DOHH2 (cell line): ENCODE data around the gene HPCAL4.

Source experiments
- H3F3A ChIP-seq: fragments of 200-600 bp; sonication (generic), shearing (Covaris generic); 2 replicates; pipeline ENCODE4 v1.6.0; 2016; ENCODE audit warnings: antibody characterized with exemption, mild to moderate bottlenecking; ENCODE audit not compliant: control insufficient read depth, insufficient read depth
- H3K27ac ChIP-seq: fragments of 200-600 bp; sonication (generic); 2 replicates; pipeline ENCODE4 v1.5.1; 2014; ENCODE audit warnings: low read depth, mild to moderate bottlenecking, low read length, moderate library complexity
- H3K27me3 ChIP-seq: fragments of 200-600 bp; sonication (generic); 2 replicates; pipeline ENCODE4 v1.6.1; 2014; ENCODE audit warnings: mild to moderate bottlenecking, low read length, mixed read lengths; ENCODE audit not compliant: control insufficient read depth
- H3K36me3 ChIP-seq: fragments of 200-600 bp; sonication (generic); 2 replicates; pipeline ENCODE4 v1.6.1; 2014; ENCODE audit warnings: mild to moderate bottlenecking, low read length, moderate library complexity, mixed read lengths; ENCODE audit not compliant: control insufficient read depth
- H3K4me1 ChIP-seq: fragments of 200-600 bp; sonication (generic); 2 replicates; pipeline ENCODE4 v1.6.1; 2014; ENCODE audit warnings: mild to moderate bottlenecking, low read length, mixed read lengths; ENCODE audit not compliant: control insufficient read depth
- H3K4me2 ChIP-seq: fragments of 200-600 bp; sonication (generic); 2 replicates; pipeline ENCODE4 v1.6.0; 2014; ENCODE audit warnings: mild to moderate bottlenecking, low read length, moderate library complexity
- H3K4me3 ChIP-seq: fragments of 200-600 bp; sonication (generic); 2 replicates; pipeline ENCODE4 v1.5.1; 2014; ENCODE audit warnings: mild to moderate bottlenecking, low read length, mixed read lengths
- H3K79me2 ChIP-seq: fragments of 200-600 bp; sonication (generic); 2 replicates; pipeline ENCODE4 v1.6.1; 2014; ENCODE audit warnings: mild to moderate bottlenecking, low read length, mixed read lengths; ENCODE audit not compliant: control insufficient read depth
- H3K9me2 ChIP-seq: fragments of 200-600 bp; sonication (generic); replicated peaks from 2 replicates; pipeline ENCODE4 v1.6.1; 2014; ENCODE audit warnings: mild to moderate bottlenecking, low read length, mixed read lengths; ENCODE audit not compliant: control insufficient read depth
- H3K9me3 ChIP-seq: fragments of 200-600 bp; sonication (generic); 2 replicates; pipeline ENCODE4 v1.6.1; 2014; ENCODE audit warnings: antibody characterized with exemption, low read length, mixed read lengths; ENCODE audit not compliant: control insufficient read depth, insufficient read depth
- H4K20me1 ChIP-seq: fragments of 200-600 bp; sonication (generic); 2 replicates; pipeline ENCODE4 v1.6.0; 2014; ENCODE audit warnings: low read depth, mild to moderate bottlenecking, antibody characterized with exemption, low read length, moderate library complexity; ENCODE audit not compliant: control insufficient read depth, insufficient read depth
- CTCF ChIP-seq: fragments of 200-600 bp; sonication (generic); IDR thresholded peaks from one replicate; pipeline ENCODE4 v1.5.1; 2014; ENCODE audit warnings: antibody characterized with exemption, mild to moderate bottlenecking, low read depth, low read length; ENCODE audit not compliant: poor library complexity, severe bottlenecking
- EZH2phosphoT487 ChIP-seq: fragments of 200-600 bp; sonication (generic); IDR thresholded peaks from 2 replicates; pipeline ENCODE4 v1.6.1; 2017; ENCODE audit warnings: borderline replicate concordance, mild to moderate bottlenecking, antibody characterized with exemption, low read length, moderate library complexity, mixed read lengths

Gene HPCAL4

GRCh38 chr1:39691383-39692151 lies at the start of gene HPCAL4:
Gene HPCAL4 (minus strand): TSS chr1:39691433. CDS start chr1:39684603, 6,830 bp downstream.
- H3K27ac ChIP-seq: no peak within 1 kb of the TSS
- H3K4me2 ChIP-seq: no peak within 1 kb of the TSS
- H3K9me3 ChIP-seq: no peaks in the 10 kb centered on the region
- no peaks in the 10 kb centered on the region for H3F3A ChIP-seq
- H3K9me2 ChIP-seq: no peaks in the 10 kb centered on the region
- no peak within 1 kb of the TSS for H3K4me3 ChIP-seq
- H3K27me3 ChIP-seq: peaks cover 37% of the 10 kb centered on the region
- H3K36me3 ChIP-seq: no peaks in the 10 kb centered on the region
- TF ChIP-seq EZH2phosphoT487 (no peak), CTCF (no peak)
- H4K20me1 ChIP-seq: no peaks in the 10 kb centered on the region
- H3K79me2 ChIP-seq: no peaks in the 10 kb centered on the region
- no peaks in the 10 kb centered on the region for H3K4me1 ChIP-seq

GRCh38 chr1:39738622-39739366 lies 47.6 kb upstream of the HPCAL4 start, which contains the start of gene PPIE:
Gene PPIE (plus strand): TSS chr1:39738882. CDS start chr1:39738901, 19 bp downstream.
- Histone ChIP-seq H3K4me3 (peak within 1 kb of the TSS; percentile 97), H4K20me1 (no peaks in the 10 kb centered on the region), H3F3A (no peaks in the 10 kb centered on the region), H3K9me3 (no peaks in the 10 kb centered on the region), H3K36me3 (peaks cover 47% of the 10 kb centered on the region), H3K79me2 (peaks cover 30% of the 10 kb centered on the region), H3K9me2 (no peaks in the 10 kb centered on the region), H3K27ac (peak within 1 kb of the TSS; percentile 16; the same call in 1 of the 2 replicates), H3K27me3 (peaks cover 7% of the 10 kb centered on the region; the same call in 1 of the 2 replicates), H3K4me1 (peaks cover 17% of the 10 kb centered on the region), H3K4me2 (peak within 1 kb of the TSS; percentile 96)
- TF ChIP-seq EZH2phosphoT487 (no peak), CTCF (no peak)

GRCh38 chr1:39737546-39738169 lies 46.4 kb upstream of the HPCAL4 start:
- Histone ChIP-seq H3K27me3 (peaks cover 15% of the 10 kb centered on the region), H3K9me2 (no peaks in the 10 kb centered on the region), H4K20me1 (no peaks in the 10 kb centered on the region), H3K79me2 (peaks cover 30% of the 10 kb centered on the region), H3K4me2 (no peak overlapping the region), H3K27ac (no peak overlapping the region), H3K4me3 (no peak overlapping the region), H3F3A (no peaks in the 10 kb centered on the region), H3K4me1 (peaks cover 17% of the 10 kb centered on the region), H3K36me3 (peaks cover 35% of the 10 kb centered on the region), H3K9me3 (no peaks in the 10 kb centered on the region)
- TF ChIP-seq EZH2phosphoT487 (no peak), CTCF (no peak)
